Keratinocyte (primary cell): ENCODE measurements around the gene UBR3. TPM values are rescaled to one million over a fixed set of nuclear protein-coding genes. Genes with fewer than 3 reads are reported as not detected.
A peak's percentile ranks its signal among the peaks of the same experiment; 100 is the strongest.

Experiments
- DNase-seq: peaks from one replicate; pipeline ENCODE4 v3.0.0-alpha.2; 2011; ENCODE audit warnings: low read depth, missing footprints, low spot score
- FAIRE-seq: peaks from 2 replicates; lab custom pipeline; 2011; peaks lifted over from hg19 to GRCh38; lab: Jason Lieb, UNC
- H2AFZ ChIP-seq: 2 replicates; pipeline ENCODE4 v1.6.0; 2012; ENCODE audit warnings: low read length, control low read depth, inconsistent platforms; ENCODE audit not compliant: control insufficient read depth
- H3K27ac ChIP-seq: 2 replicates; pipeline ENCODE4 v1.5.1; 2011; ENCODE audit warnings: low read length; ENCODE audit not compliant: control insufficient read depth, insufficient read depth
- H3K27me3 ChIP-seq: 3 replicates; pipeline ENCODE4 v1.6.0; 2011; ENCODE audit warnings: low read length; ENCODE audit not compliant: control insufficient read depth, insufficient read depth; ENCODE audit errors: extremely low read depth
- H3K36me3 ChIP-seq, 2 experiments: 2 replicates in 1 of 2; 3 replicates in 1 of 2; pipeline ENCODE4 v1.5.1; 2011; ENCODE audit warnings: low read length in 2 of 2, mild to moderate bottlenecking in 1 of 2; ENCODE audit not compliant: control insufficient read depth in 2 of 2, insufficient read depth in 2 of 2; ENCODE audit errors: extremely low read depth in 1 of 2
- H3K4me1 ChIP-seq: 3 replicates; pipeline ENCODE4 v1.5.1; 2011; ENCODE audit warnings: low read length; ENCODE audit not compliant: control insufficient read depth, insufficient read depth; ENCODE audit errors: extremely low read depth
- H3K4me2 ChIP-seq: 3 replicates; pipeline ENCODE4 v1.6.0; 2011; ENCODE audit warnings: low read depth, low read length; ENCODE audit not compliant: control insufficient read depth, insufficient read depth; ENCODE audit errors: extremely low read depth
- H3K4me3 ChIP-seq, 3 experiments: fragments of 200-600 bp in 1 of 3; sonication (generic) in 1 of 3; 2 replicates in 2 of 3; 3 replicates in 1 of 3; pipeline ENCODE4 v1.5.1; 2011 to 2016; ENCODE audit warnings: low read length in 3 of 3, mild to moderate bottlenecking in 3 of 3, control low read depth in 2 of 3, inconsistent platforms in 1 of 3, low read depth in 1 of 3, mixed read lengths in 1 of 3, mixed run types in 1 of 3, moderate library complexity in 1 of 3; ENCODE audit not compliant: control insufficient read depth in 2 of 3, insufficient read depth in 2 of 3; ENCODE audit errors: extremely low read depth in 1 of 3
- H3K79me2 ChIP-seq: 2 replicates; pipeline ENCODE4 v1.6.0; 2012; ENCODE audit warnings: low read length; ENCODE audit not compliant: control insufficient read depth, insufficient read depth
- H3K9ac ChIP-seq: 3 replicates; pipeline ENCODE4 v1.6.0; 2011; ENCODE audit warnings: low read length; ENCODE audit not compliant: control insufficient read depth, insufficient read depth; ENCODE audit errors: extremely low read depth
- H3K9me1 ChIP-seq: 3 replicates; pipeline ENCODE4 v1.6.0; 2011; ENCODE audit warnings: low read length; ENCODE audit not compliant: control insufficient read depth, insufficient read depth; ENCODE audit errors: extremely low read depth
- H3K9me3 ChIP-seq: 2 replicates; pipeline ENCODE4 v1.5.1; 2012; ENCODE audit warnings: low read depth, low read length; ENCODE audit not compliant: control insufficient read depth
- H4K20me1 ChIP-seq: 3 replicates; pipeline ENCODE4 v1.6.0; 2011; ENCODE audit warnings: low read length; ENCODE audit not compliant: control insufficient read depth, insufficient read depth; ENCODE audit errors: extremely low read depth
- CTCF ChIP-seq, 3 experiments: IDR thresholded peaks in 1 of 3; conservative IDR thresholded peaks in 1 of 3; optimal IDR thresholded peaks in 1 of 3; 2 replicates in 2 of 3; 3 replicates in 1 of 3; pipeline versions ENCODE3 to v1.5.1; 2011; ENCODE audit warnings: low read length in 3 of 3, mild to moderate bottlenecking in 3 of 3, moderate library complexity in 2 of 3, control low read depth in 1 of 3, inconsistent platforms in 1 of 3; ENCODE audit not compliant: insufficient read depth in 2 of 3; ENCODE audit errors: extremely low read depth in 1 of 3
- EZH2 ChIP-seq: IDR thresholded peaks from one replicate; pipeline ENCODE4 v1.6.1; 2012; ENCODE audit warnings: inconsistent platforms, mild to moderate bottlenecking, low read length, moderate library complexity
- dilution Hi-C: fragments of 300-500 bp; cut with MboI; formaldehyde crosslinking; loops from one replicate; pipeline ENCODE4 v1.7.0; 2020; ENCODE audit warnings: low sequenced_read_pairs; ENCODE audit not compliant: extremely low pct_ligation_motif_present
- polyA plus RNA-seq, 5 experiments: library from polyadenylated mRNA; depleted of rRNA in 3 of 5; stranded (reverse) in 3 of 5; stranded (forward) in 1 of 5; unstranded in 1 of 5; fragments of >200 nt; gene quantifications; 1 replicate in 1 of 5; 2 replicates in 3 of 5; 3 replicates in 1 of 5; pipeline versions ENCODE4 v1.2.1 to v1.2.3, GENCODE V29; 2011 to 2012; ENCODE audit warnings: missing spikeins in 2 of 5, low read depth in 1 of 5, low replicate concordance in 1 of 5

The UBR3 gene
- polyA plus RNA-seq, 1 donor (not counting 4 experiments of a cell fraction or from before 2014, with no cell fraction given) = 14.7 TPM

GRCh38 chr2:169978402-169979017 is 151.3 kb downstream of the UBR3 start:
- peak; percentile 39 for FAIRE-seq

GRCh38 chr2:169979025-169979424 is 151.8 kb downstream of the UBR3 start:
- FAIRE-seq (no peak), DNase-seq (no peak)
- Histone ChIP-seq H3K27ac (no peak overlapping the region), H3K4me3 (no peak overlapping the region), H3K27me3 (no peaks in the 10 kb centered on the region), H3K36me3 (peaks cover 2% of the 10 kb centered on the region in 2 experiments), H2AFZ (no peak overlapping the region), H4K20me1 (no peaks in the 10 kb centered on the region), H3K9ac (no peak overlapping the region), H3K4me1 (no peaks in the 10 kb centered on the region), H3K79me2 (no peaks in the 10 kb centered on the region), H3K9me3 (no peaks in the 10 kb centered on the region), H3K4me2 (no peak overlapping the region), H3K9me1 (no peaks in the 10 kb centered on the region)
- TF ChIP-seq EZH2 (no peak), CTCF (optimal IDR thresholded peaks at IDR 0.05 in 1 of 3, IDR thresholded peaks at IDR 0.05 in 1 of 3, conservative IDR thresholded peaks at IDR 0.05 in 1 of 3; ENCODE audit: extremely low read depth in 1 of 3, insufficient read depth in 2 of 3, low read length in 3 of 3) (no peak)
- dilution Hi-C loops = no loop called here

More at GRCh38 chr2:169978402-169979017, 151.3 kb downstream of the UBR3 start:
- no peak for TF ChIP-seq EZH2
- no peak for TF ChIP-seq CTCF (optimal IDR thresholded peaks at IDR 0.05 in 1 of 3, IDR thresholded peaks at IDR 0.05 in 1 of 3, conservative IDR thresholded peaks at IDR 0.05 in 1 of 3; ENCODE audit: extremely low read depth in 1 of 3, insufficient read depth in 2 of 3, low read length in 3 of 3)
- Histone ChIP-seq H3K4me1 (no peaks in the 10 kb centered on the region), H3K4me2 (no peak overlapping the region), H4K20me1 (no peaks in the 10 kb centered on the region), H3K9ac (no peak overlapping the region), H3K27ac (no peak overlapping the region), H3K9me1 (no peaks in the 10 kb centered on the region), H3K4me3 (no peak overlapping the region), H3K36me3 (peaks cover 2% of the 10 kb centered on the region in 2 experiments), H2AFZ (no peak overlapping the region), H3K27me3 (no peaks in the 10 kb centered on the region), H3K79me2 (no peaks in the 10 kb centered on the region), H3K9me3 (no peaks in the 10 kb centered on the region)
- dilution Hi-C loops = no loop called here
- DNase-seq = no peak
